SKM-1 treated with dmso at 0.1 percent for 144 hours (cell line): ENCODE measurements around the gene PHLDB1.
"Not testable (repeated sequence)": the region's sequence is repeated elsewhere in the genome, so short reads cannot be mapped to it uniquely, and the experiment has no call there.

Experiments used
- DNase-seq: peaks from one replicate; lab custom pipeline; 2025; ENCODE audit not compliant: unreplicated experiment; lab: John Stamatoyannopoulos, UW

PHLDB1 gene

DNA sequence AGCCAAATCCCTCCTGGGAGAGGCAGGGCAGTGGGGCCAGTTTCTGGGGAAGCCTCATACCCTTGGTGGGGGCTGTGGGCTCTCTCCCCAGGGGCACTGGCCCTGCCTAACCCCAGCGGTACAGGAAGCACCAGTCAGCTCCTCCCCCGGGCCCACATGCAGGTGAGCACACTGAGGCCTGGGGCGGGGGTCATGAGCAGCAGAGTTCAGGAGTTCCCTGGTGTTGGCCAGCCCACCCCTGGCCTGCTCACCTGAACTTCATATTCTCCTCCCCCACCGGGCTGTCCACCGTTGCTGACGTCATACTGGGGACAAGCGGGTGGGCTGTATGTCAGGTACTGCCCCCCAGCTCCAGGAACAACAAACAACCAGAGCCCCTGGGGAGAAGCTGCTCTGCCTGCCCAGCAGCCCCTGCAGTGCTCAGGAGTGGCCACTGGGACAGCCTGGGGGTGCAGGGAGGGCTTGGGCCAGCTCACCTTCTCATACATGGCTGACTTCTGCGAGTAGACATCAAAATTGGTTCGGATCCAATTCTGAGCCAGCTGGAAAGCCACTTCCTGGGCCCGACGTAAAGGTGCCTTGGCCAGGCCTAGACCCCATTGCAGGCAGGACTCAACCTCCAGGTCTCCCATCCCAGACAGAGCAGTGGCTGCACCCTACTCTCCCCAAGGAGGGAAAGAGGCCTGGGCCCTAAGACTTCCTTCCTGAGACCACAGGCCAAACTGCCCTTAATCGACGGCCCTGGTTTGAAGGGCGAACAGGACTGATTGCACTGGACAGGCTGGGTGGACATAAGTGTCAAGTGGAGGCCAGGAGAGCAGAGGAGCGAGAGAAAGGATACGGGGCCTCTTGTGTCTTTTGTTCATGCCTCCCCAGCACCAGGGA lies 51.3 kb downstream of the PHLDB1 start:
- DNase-seq = no peak

DNA sequence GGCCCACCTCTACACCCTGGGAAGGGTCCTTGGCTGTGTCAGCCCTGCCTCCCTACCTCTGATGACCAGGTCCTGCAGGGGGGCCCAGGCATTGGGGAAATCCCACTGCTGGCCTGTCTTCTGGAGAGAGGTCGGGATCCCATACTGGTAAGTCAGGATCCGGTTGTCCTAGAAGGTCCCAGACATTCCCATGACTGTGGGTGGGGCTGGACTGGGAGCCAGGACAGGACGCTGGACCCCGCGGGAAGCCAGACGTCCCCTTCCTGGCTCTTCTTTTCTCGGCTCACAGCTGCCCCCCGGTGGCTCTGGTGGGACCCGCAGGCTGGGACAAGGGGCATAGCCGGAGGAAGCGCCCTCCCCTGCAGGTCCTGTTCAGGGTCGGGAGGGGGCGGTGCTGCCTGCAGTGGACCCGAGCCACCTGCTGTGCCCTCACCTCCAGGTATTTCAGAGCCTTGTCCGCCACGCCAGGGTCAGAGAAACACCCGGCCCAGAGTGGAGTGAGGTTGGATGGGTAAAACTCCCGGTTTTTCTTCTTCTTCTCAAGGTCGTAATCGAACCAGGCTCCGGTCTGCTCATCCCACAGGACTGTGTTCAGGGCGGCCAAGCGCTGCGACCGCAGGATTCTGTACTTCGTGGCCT lies 52.0 kb downstream of the PHLDB1 start:
- peak; percentile 82 for DNase-seq

DNA sequence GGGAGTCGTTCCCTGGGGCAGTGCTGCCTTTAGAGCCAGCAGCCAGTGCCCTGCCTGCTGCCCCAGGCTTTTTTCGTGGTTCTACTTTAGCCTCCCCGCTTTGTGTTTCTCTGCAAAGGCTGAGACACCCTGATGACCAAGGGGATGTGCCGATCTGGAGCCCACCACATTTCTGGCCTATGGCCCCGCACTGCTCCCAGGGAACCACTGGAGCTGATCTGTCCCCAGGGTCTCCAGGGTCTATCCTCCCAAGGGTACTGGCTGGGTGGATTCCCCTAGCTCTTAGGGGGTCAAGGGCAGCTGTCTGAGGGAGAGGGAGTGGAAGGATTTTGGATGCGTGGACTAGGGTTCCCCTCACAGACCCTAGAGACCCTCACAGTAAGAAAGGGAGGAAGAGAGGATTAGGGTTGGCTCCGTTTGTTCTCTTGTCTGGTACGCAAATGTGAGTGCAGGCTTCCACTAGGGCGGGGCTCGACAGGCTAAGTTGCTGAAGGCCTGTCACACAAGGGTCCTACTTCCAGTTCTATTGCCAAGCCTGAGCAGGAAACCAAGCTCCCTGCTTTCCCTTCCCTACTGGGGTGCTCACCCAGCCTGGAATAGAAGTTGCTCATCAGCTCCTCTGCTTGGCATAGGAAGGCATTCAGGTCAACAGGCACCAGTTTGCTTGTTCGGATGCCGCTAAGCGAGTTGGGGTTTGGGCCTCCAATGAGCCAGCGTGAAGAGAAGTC lies 52.7 kb downstream of the PHLDB1 start:
- DNase-seq = no peak

DNA sequence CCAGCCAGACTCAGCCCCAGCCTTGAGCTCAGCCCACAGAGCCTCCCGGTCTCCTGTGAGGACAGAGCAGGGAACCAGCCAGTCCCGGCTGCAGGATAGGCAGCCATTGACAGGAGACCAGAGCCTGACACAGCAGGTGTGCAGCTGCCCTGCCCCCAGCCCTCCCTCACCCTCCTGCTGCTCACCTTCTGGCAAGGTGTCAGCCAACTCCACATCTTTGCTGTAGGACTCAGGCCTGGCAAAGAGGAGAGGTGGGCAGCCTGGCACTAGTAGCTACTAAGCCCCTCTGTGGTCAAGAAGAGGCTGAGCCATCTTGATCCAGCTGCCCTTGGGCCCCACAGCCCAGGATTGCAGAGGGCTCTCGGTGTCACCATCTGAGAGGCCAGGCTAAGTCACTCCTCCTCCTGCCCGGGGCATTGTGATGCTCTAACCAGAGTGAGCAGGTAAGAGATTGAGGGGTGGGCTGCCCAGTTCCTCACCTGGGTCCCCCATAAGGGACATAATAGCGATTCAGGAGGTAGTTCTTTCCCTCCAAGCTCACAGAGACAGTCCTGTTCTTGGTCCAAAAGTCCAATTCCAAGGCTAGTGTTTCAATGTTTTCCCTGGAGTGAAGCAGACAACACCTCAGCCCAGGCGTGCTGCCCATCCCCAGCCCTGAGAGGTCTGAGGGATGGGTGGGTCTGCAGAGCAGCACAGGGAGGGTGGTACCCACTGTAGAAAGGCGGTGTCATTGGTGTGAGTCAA lies 53.4 kb downstream of the PHLDB1 start:
- DNase-seq = no peak

DNA sequence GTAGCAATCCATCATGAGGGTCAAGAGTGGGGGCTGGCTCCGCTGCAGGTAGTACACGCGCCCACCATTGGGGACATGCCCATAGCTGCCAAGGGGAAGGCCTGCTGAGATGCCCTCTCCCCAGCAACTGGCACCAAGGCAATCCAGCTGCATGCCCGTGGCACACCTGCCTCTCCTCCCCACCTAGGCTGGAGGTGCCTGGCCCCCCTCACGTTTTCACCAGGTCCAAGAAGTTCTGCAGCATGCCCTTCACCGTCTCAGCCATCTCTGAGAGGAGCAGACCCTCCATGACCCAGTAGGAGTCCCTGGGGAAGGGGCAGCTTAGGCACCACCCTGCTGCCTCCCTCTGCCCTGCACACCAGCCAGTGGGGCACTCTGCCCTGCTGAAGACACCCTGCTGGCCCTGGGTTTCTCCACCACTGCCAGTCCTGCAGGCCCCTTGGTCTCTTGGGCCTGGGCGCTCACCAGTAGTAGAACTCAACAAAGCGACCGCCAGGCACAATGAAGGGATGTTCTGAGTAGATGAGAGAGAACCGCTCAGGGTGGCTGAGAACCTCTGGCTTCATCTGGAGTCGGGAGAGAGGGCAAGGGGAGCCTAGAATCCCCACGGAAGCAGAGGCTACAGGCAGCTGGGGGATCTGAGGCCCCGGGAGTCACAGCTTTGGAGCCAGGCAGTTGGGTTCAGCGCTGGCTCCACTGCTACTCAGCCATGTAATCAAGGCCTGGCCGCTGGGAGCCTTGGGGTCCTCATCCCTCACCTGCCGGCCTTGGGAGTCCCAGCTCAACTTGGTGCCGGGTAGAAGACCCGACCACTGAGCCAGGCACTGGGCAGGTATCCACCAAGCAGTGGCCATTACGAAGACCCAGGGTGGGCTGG lies 54.2 kb downstream of the PHLDB1 start:
- no peak for DNase-seq

DNA sequence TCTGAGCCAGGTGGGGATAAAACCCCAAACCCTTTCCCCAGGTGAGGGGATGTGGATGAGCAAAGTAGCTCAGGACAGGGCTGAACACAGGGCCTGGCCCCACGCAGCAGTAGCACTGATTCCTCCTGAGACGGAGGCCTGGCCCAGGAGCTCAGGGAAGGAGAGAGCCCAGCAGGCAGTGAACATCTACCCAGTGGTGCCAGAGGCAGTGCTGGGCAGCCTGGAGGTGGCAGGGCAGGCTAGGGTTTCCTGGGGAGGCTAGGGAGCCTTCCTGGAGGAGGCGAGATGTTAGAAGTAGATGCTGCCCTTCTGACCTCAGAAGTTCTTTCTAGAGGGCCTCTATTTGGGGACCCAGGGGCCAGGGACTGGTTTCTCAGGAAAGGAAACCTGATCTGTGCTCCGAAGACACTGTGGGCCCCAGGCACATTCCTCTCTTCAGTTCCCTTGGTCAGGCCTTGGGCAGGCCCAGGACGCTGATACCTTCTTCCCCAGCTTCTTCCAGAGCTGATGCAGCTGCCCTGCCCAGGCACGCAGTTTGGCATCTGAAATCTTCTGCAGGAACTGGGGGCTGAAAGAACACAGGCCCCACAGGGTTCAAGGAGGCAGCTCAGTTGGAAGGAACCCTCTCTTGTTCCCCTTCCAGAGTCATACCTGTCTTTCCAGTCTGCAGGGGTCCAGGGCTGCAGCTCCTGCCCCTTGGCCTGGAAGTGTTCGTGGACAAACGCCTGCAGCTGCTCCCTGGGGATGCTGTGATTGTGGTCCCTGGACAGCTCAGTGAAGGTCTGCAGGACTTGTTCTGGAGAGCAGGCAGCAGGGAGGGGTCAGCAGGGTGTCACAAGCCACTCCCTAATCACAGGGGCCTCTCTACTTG lies 55.2 kb downstream of the PHLDB1 start:
- DNase-seq = no peak

DNA sequence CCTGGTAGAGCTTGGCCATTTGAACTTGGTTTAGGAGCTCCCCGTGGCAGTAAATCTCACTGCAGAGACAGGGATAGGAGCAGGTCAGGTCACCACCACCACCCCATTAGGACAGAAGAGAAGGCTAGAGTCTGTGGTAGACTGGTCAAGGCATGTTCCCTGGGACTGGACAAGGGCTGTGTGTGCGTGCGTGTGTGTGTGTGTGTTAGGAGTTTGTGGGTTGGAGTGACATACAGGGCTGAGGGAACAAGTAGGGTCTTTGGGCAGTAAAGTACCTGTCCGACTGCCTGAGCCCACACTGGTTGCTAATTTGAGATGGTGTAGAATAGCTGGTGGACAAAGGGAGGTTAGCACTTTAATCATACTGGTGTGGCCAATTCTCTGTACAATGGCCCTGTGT lies 56.0 kb downstream of the PHLDB1 start:
- DNase-seq = no peak

DNA sequence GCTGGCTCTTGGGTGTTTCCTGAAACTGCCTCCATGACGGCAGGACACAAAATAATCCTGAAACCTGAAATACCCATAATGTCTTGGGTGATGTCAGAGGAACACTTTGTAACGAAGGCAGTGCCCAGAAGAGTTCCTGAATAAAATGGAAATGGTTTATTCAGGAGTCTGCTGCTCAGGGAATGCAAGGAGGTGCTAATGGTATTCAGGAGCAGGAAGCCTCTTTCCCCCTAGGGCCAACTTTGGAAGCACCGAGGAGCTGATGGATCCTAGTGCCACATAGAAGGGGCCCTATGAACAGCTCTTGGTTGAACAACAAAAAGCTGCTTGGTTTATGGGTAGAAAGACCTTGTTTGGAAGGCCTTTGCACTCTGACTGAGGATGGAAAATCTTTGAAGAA lies 56.5 kb downstream of the PHLDB1 start:
- no peak for DNase-seq

DNA sequence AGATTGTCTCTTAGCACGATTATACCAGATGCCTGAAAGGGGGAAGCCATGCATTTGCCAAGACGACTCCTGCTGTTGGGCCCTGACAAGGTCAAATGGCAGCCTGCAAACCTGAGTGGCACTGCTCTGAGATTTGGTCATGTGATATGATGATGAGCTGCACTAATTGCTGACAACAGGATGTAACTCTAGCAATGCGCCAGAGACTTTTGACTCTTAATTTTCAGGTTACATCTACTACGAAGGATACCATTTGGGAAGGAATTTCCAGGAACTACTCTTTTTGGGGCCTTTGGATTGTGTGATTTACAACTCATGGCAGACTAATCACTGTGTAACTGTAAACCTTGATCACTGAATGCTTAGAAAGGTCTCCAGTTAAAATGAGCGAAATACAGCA lies 59.0 kb downstream of the PHLDB1 start:
- no peak for DNase-seq

DNA sequence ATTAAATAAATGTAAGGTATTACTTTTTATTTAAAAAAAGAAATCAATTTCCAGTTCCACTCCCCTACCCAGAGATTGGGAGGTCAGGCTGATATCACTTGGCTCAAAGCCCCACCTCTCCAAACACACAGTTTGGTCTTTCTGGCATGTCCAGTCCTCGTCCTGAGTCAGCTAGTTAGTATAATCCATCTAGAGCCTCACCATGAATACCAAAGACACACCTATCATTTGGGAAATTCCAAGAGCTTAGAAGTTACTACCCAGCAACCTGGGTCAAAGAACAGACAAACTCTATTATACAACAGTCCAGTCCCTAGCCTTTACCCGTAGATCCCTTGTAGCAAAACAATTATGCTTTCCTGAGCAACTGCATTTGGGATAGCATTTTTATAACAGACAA lies 62.6 kb downstream of the PHLDB1 start:
- DNase-seq = no peak

DNA sequence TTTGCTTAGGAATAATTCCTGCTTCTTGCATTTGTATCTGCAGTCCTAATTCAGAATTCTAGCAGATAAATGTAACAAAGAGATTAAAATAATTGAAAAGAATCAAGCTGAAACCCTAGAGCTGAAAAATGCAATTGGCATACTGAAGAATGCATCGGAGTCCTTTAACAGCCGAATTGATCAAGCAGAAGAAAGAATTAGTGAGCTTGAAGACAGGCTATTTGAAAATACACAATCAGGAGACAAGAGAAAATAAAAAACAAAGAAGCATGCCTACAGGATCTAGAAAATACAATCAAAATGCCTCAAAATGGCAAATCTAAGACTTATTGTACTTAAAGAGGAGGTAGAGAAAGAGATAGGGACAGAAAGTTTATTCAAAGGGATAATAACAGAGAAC lies 63.8 kb downstream of the PHLDB1 start:
- DNase-seq = no peak

DNA sequence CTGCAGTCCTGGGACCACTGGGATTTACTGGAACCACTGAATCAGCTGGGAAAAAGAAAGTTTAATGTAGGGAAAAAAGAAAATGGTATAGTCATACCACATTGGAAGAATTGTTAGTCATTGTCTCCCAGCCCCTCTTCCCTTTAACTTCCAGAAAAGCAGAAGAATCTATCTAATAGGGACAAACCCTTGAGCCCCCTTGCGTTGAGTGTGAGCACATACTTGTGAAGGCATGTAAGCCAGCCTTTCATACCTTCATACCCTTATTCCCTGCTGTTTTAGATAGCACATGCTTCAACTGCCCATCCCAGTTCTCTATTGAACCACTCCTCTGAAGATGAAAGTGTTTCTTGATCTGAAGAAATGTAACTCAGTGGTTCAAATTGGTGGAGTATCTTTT lies 65.4 kb downstream of the PHLDB1 start:
- DNase-seq = no peak

DNA sequence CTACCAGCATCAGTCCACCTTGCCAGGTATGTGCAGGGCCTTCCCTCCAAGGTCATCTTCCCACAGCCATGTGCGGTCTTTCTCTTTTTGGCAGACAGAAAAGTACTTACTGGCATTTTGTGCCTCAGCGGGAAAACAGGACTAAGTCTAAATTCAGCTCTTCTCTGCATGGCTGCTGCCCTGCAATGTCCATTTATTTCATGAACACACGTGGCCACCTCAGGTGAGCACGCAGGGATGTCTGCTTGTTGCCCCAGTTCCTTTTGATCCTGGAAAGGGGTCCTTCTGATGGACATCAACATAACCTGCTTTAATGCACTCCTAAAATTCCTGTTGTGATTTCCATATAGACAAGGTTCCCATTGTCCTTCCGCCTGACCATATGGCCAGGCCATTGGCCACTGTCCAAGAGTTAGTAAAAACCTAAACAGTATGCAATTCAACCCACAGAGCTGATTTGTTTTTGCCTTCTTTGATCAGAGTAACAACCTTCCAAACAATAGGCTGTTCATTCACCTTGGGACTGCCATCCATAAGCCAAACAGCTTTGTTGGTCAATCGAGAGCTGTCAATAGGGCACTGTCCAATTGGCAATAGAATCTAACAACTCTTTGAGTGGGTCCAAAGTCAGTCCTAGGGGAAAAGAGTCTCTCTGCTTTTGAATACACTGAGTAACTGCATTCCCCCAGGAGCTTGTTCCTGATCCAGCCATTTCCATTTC lies 66.1 kb downstream of the PHLDB1 start:
- no peak for DNase-seq

DNA sequence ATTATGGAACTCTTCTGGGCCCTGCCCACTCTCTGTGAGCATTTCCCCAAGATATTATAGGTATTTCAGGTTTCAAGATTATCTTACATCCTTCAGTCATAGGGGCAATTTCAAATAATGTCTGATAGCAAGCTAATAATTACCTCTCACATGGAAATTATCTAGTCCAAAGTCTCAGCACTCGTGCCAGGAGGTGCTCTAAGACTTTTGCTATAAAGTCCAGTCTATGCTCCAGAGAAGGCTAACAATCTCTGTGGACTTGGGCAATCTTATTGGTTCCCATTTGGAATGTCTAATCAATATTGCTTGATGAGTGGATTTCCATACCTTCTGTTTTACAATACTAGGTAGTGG lies 66.6 kb downstream of the PHLDB1 start:
- DNase-seq = no peak

DNA sequence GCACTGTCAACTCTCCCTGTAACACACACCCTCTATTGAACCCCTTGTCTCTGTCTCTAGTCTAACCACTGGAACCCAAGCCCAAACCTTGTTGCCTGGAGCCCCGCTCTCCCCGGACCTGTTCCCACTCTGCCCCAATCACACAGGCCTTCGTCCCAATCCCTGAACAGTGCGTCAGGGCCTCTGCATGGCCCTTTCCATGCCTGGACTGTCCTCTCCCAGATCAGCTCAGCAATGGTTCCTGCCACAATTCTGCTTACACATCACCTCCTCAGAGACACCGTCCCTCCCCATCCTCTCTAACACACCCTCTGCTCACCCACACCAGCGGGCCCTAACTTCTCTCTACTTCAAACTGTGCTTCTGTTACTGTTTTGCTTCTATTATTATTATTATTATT lies 70.6 kb downstream of the PHLDB1 start:
- DNase-seq = no peak

DNA sequence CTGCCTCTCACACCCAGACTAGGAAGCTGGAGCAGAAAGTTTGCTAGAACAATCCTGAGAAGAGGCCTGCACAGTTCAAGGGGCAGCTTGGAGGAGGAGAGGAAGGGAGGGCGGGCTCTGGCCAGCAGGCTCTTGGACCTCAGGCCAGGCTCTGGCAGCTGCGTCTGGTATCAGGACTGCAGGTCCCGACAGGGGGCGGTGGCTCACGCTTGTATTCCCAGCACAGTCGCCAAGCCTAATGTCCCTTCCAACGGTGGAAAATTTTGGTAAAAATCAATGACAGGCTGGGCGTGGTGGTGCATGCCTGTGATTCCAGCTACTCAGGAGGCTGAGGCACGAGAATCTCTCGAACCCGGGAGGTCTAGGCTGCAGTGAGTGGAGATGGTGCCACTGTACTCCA lies 71.5 kb downstream of the PHLDB1 start:
- not testable (repeated sequence) for DNase-seq

DNA sequence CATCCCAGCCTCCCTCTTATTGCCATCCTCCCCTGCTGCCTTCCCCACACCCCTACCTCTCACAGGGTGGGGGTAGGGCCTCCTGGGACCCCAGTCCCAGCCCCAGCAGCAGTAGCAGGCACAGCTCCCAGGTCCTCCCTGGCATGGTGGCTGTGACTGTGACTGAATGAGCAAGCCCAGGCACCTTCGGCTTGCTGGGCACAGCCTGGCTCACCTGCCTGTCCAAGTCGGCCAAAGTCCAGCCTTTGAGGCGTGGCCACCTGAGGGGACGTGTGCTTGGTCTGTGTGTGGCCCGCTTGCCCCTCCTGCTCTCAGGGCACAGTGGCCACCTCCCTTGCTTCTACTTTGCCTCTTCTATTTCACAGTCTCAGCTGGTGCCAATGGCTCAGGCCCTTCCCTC lies 72.1 kb downstream of the PHLDB1 start, which contains the start of gene TREH:
Gene TREH (minus strand): TSS at position 168 of the 400 bp plus-strand sequence. CDS start 23 bp downstream, at position 145.
- no peak for DNase-seq

DNA sequence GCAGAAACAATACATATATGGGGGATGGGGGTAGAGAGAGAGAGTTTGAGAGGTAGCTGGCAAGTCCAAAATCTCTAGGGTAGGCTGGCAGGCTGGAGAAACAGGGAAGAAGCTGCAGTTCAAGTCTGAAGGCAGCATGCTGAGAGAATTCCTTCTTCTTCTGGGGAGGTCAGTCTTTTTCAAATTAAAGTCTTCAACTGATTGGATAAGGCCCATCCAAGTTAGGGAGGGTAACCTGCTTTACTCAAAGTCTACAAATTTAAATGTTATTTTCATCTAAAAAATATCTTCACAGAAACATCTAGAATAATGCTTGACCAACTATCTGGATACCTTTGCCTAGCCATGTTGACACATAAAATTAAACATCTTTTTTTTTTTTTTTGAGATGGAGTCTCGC lies 75.0 kb downstream of the PHLDB1 start:
- DNase-seq = no peak

DNA sequence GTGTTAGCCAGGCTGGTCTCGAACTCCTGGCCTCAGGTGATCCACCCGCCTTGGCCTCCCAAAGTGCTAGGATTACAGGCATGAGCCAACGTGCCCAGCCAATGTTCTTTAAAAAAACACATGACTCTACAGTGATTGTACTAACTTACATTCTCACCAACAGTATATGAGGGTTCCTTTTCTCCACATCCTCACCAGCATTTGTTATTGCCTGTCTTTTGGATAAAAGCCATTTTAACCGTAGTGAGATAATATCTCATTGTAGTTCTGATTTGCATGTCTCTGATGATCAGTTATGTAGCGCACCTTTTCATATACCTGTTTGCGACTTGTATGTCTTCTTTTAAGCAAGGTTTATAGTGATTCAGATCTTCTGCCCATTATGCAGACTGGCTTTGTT lies 75.5 kb downstream of the PHLDB1 start:
- DNase-seq = not testable (repeated sequence)
